DMS79 (cell line): ENCODE data around the gene NRP1.
"Not testable (repeated sequence)": the region's sequence is repeated elsewhere in the genome, so short reads cannot be mapped to it uniquely, and the experiment has no call there.

Experiments
- DNase-seq: peaks from one replicate; lab custom pipeline; 2025; lab: John Stamatoyannopoulos, UW

NRP1 gene

DNA sequence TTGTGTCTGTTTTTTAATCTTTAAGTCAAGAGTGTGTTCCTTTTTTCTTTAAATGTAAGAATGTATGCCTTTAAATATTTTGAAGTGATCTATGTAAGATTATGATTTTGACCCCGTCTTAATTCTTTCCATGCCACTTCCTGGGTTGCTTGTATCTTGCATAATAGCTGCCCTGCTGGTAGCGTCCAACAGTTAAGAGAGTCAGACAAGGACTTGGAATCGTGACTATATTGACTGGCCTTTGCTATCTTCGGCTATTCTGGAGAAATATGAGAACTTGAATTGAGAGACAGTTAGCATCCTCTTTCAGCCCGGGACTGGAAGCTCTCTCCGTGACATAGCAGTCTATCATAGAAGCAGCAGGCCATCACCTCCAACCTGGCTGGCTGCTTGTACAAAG is 13.0 kb downstream of the NRP1 start:
- DNase-seq = no peak

DNA sequence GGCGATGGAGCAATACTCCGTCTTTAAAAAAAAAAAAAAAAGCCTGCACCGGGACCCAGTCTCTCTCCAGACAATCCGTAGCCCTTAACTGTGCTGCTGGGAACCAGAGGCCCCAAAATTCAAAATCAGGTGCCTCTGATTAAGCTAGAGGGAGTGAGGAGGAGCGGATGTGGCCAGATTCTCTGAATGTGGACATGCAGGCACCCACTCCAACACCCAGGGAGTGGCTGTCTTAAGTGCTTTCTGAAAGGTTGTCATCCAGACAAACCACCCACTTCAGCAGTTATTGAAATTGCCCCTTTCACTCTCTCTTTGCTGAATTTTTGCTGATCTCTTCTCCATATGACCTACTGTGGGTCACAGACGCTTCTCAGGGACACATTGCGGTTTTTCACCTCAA is 14.2 kb downstream of the NRP1 start:
- DNase-seq = no peak

DNA sequence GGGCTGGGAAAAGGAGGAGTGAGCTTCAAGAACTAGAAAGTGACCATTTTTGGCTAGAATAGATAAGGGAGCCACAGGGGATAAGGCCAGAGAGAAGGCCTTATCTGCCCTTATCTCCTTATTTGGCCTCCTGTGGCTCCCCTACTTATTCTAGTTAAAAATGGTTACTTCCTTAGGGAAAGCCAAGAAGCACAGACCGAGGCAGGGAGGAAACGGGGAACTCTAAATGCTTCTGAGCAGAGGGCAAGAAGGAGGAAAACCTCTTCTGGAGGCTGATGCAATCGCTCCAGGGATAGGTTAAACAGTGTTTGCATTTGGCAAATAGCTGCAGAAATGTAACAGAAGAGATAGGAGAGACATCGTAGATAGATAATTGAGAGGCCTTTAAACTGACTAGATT is 18.6 kb downstream of the NRP1 start:
- no peak for DNase-seq

GRCh38 chr10:33314811-33315561 is 19.5 kb downstream of the NRP1 start:
- DNase-seq = no peak

DNA sequence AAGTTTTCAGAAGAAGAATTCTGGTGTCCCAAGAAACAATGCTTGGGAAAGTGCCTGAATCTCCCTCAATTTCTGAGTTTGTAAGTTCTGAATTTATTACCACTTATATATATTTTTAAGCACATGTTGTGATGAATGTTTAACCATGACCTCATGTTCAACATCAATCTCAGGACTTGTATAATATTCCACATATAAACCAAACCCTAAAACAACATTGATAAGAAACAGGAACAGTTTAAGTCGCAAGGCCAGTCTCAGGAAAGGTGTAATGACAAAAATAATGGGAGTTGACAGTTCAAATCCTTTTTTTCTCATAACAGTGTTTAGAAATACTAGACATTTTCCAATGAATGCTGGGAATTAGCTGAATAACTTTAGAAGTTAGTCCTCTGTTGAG is 22.8 kb downstream of the NRP1 start:
- no peak for DNase-seq

GRCh38 chr10:33310853-33311252 is 23.6 kb downstream of the NRP1 start:
- DNase-seq = no peak

DNA sequence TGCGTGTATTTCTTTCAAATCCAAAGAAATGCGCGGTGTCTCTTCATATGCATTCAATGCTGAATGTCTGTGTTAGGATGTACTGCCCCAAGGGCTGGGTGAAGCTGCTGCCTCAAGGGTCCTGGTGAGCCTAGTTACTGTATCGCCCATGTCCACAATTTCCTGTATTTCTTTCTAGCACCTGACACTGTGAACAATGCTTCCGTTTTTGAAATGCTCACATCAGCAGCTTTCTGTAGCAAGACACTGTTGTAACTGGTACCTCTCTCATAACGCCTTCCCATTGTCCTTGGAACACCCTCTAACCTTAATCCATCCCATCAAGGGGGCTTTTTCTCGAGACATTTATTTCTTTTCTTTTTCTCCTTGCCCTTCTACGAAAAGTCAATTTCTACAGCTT is 25.1 kb downstream of the NRP1 start:
- no peak for DNase-seq

GRCh38 chr10:33307835-33308234 is 26.6 kb downstream of the NRP1 start:
- no peak for DNase-seq

DNA sequence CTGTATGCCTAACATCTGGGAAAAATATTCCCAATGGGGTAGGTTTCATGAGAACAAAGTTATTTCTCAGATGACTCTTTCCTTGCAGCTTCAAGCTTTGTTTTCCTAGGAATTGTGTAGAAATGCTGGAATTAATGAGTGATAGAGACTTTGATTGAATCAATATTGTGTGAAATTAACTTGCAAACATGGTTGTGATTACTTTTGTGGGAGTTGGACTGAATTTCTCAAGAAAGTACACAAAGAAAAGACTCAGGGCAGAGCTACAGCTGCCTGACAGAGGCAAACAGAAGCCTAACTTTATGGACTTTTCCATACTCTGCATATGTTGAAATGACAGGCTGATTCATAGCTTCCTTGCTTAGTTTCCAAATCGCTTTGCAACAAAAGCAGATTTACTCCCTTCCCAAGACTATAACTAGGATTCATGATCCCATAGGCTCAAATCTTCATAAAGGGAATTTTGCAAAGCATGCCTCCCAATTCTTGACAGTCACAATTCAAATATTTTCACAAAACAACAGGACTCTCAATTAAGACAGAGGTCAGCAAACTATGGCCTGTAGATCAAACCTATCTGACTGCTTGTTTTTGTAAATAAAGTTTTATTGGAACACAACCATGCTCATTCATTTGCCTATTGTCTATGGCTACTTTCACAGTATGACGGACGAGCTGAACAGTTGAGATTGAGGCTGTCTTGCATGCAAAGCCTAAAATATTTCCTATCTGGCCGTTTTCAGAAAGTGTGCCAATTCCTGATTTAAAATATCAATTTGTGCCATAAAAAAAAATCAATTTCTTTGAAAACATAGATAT is 27.6 kb downstream of the NRP1 start:
- DNase-seq = no peak

DNA sequence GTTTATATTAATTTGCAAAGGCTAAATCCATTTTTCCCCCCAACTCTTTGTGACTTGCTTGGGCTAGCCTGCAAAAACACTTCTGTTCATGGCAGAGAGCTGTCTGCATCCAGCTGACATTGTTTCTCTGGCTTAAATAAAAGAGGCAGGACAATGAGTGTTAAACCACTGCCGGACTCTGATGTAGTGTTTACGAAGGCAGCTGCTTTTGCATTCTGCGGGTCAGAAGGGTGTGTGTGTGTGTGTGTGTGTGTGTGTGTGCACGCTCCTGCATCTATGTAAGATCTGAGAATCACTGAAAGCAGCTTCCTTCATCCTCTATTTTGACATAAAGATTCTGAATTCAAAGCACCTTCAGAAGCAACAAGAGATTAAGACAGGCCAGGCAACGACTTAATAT is 28.3 kb downstream of the NRP1 start:
- DNase-seq = no peak

DNA sequence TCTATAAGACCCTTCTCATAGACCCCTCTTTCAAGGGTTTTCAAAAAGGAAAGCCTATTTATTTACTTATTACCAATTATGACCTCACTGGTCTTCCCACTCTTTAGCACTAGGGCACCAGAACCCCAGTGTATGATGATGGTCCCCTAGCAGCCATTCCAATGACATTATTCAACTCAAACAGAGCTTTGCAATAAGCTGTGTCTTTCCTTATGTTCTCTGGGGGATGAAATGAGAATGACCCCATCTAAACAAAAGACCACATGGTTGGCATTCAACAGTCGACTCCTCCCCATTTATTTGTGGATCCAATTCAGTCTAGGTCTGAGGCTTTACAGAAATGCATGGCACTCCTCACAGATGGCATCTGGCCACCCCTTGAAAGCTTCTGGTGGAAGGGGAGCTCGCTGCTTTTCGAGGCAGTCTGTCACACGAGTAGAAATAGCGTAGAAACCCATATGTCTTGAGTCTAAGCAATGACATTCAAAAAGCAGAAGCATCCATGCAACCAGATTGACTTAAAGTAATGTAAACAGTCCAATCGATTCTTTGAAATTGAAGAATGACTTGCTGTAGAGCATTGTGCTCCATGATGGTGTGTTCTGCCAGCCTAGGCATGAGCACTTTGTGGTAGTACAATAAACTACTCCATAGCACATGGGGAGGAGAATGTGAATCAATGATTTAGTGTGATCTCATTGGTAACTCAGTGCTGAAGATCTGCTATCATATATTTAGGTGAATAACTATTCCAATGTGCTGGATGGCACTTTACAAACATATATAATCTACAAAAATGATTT is 29.8 kb downstream of the NRP1 start:
- DNase-seq = no peak

GRCh38 chr10:33303988-33304387 is 30.5 kb downstream of the NRP1 start:
- no peak for DNase-seq

- DNase-seq = no peak
Measured at GRCh38 chr10:33302208-33302829, 32.1 kb downstream of the NRP1 start.

DNA sequence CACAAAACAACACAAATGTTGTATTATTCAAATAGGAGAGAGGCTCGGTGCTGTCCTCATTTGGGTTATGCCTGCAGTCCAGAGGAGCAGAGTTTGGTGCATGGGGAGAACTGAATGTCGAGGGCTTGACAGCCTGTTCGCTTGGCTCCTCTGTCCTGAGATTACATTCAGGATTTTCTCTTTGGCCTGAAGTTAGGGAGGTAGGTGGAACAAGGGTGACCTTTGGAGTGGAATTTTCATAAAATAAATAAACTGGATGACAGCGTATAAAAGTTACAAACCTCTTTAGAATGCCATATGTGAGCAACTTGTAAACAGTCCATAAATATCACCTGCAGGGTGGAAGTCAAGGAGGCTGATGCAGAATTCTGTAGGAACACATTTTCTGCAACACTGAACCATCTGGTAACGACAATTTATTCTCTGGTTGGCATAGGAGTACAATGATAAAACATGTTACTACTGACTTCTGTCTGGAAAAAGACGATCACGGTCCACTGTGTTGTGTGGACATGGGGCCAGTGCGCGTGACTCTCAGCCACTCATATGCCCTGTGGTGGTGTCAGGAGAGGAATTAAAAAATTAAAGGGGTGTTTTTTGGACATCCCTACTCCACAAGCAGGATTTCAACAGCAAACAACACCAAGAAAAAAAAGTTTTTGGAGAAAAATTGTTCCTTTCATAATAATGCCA is 33.2 kb downstream of the NRP1 start:
- no peak for DNase-seq

DNA sequence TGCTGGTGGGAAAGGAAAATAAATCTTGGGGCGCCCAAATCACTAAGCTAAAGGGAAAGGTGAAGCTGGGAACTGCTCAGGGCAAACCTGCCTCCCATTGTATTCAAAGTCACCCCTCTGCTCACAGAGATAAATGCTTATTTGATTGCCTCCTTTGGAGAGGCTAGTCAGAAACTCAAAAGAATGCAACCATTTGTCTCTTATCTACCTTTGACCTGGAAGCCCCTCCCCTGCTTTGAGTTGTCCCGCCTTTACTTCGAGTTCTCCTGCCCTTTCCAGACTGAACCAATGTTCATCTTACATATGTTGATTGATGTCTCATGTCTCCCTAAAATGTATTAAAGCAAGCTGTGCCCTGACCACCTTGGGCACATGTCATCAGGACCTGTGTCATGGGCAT is 33.9 kb downstream of the NRP1 start:
- DNase-seq = not testable (repeated sequence)

DNA sequence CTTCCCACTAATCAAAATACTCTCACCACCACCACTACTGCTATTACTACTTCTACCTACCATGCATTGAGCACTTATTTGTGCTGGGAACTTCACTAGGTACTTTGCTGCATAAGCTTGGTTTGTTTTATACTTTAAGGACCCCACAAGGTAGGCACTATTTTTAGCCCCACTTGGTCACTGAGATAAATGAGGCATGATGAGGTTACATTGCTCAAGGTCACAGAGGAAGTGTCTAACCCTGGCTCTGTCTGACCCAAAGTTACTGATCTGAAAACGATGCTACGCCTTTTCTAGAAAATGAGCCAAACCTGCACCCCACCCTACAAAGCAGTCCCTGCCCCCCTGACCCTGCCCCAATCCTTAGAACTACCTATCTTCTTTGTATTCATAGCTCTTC is 35.6 kb downstream of the NRP1 start:
- DNase-seq = no peak

DNA sequence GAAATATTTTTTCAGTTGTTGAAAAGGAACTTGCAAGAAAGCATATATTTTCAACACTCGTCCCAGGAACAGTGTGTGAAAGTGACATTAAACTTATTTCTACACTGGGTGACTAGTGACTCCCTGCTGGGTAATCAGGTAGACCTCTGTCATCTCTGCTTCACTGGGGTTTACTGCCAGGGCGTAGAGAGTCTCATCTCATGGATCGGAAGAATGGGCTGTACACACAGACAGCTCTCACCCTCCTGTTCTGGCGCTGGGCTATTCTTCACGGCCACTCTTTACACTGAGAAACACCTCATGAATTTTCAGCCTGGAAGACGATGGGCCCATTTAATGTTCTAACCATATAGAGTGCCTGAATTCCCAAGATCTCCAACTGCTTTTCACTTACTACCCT is 36.4 kb downstream of the NRP1 start:
- DNase-seq = no peak

GRCh38 chr10:33295851-33296250 is 38.6 kb downstream of the NRP1 start:
- DNase-seq = no peak

DNA sequence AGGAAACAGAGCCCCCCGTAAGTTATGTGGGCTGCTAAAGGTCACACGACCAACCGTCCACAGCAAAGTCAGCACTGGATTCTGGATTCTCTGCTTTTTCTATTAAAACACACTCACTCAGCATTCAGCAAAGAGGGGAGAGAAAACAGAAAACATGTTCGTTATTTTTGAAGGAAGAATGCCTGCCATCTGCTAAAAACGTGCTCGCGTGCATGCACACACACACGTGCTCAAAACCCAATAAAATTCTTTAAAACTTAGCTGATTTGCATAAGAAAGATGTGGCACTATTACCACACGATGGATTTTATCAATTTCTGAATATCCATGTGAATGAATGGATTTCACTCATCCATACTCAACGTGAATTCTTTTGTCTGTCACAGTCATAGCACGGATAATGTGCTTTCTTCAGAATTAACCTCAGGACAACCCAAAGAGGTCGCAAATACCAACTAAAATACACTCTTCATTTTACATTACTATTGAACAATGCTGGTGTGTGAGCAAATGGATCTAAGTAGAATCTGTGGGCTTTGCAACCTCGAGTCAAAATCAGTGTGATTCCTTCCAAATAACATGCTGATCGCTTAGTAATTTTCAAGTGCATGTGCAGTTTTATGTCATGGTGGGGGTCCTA is 40.8 kb downstream of the NRP1 start:
- no peak for DNase-seq

GRCh38 chr10:33293076-33293475 is 41.4 kb downstream of the NRP1 start:
- DNase-seq = no peak

- no peak for DNase-seq
Measured at GRCh38 chr10:33291053-33291592, 43.3 kb downstream of the NRP1 start.
